Common myeloid progenitor, CD34-positive (primary cell): ENCODE data around the gene XYLT2.
"Not testable (repeated sequence)": the region's sequence is repeated elsewhere in the genome, so short reads cannot be mapped to it uniquely, and the experiment has no call there.

Source experiments
- CTCF ChIA-PET: fragments of 350-600 bp; sonication (Branson Sonifier 250); formaldehyde crosslinking; loops from one replicate; lab custom pipeline; 2021; ENCODE audit warnings: antibody characterized with exemption; lab: Charles Lee
- POLR2A ChIA-PET: fragments of 350-600 bp; sonication (Branson Sonifier 250); formaldehyde crosslinking; loops from one replicate; lab custom pipeline; 2021; ENCODE audit warnings: antibody characterized with exemption; lab: Charles Lee
- DNase-seq, 3 donors: peaks; one replicate each; pipeline versions ENCODE4 v3.0.0 to v3.0.0-alpha.2; 2013
- H3K27ac ChIP-seq, 2 experiments: 1 replicate in 1 of 2; 2 replicates in 1 of 2; pipeline ENCODE4 v1.7.0; 2013; ENCODE audit warnings: inconsistent platforms in 2 of 2, low read length in 2 of 2, mild to moderate bottlenecking in 2 of 2, low read depth in 1 of 2, moderate library complexity in 1 of 2; ENCODE audit not compliant: severe bottlenecking in 2 of 2, insufficient read depth in 1 of 2, poor library complexity in 1 of 2
- H3K27me3 ChIP-seq, 5 experiments: replicated peaks in 2 of 5; 1 replicate in 3 of 5; 2 replicates in 2 of 5; pipeline versions ENCODE4 v1.6.1 to v1.7.0; 2013; ENCODE audit warnings: low read length in 4 of 5, mild to moderate bottlenecking in 2 of 5, moderate library complexity in 2 of 5, inconsistent platforms in 1 of 5; ENCODE audit not compliant: insufficient read depth in 5 of 5, control insufficient read depth in 4 of 5
- H3K36me3 ChIP-seq, 4 experiments: 1 replicate in 2 of 4; 2 replicates in 2 of 4; pipeline versions ENCODE4 v1.6.1 to v1.7.0; 2013; ENCODE audit warnings: low read length in 3 of 4, control low read depth in 1 of 4, mild to moderate bottlenecking in 1 of 4; ENCODE audit not compliant: control insufficient read depth in 4 of 4, insufficient read depth in 4 of 4
- H3K4me1 ChIP-seq, 4 experiments: 1 replicate in 3 of 4; 2 replicates in 1 of 4; pipeline versions ENCODE4 v1.6.1 to v1.7.1; 2013; ENCODE audit warnings: low read length in 3 of 4, mild to moderate bottlenecking in 3 of 4, control low read depth in 1 of 4, inconsistent platforms in 1 of 4, moderate library complexity in 1 of 4; ENCODE audit not compliant: control insufficient read depth in 4 of 4, insufficient read depth in 4 of 4; ENCODE audit errors: control extremely low read depth in 1 of 4
- H3K4me3 ChIP-seq, 7 experiments: 1 replicate in 4 of 7; 2 replicates in 3 of 7; pipeline versions ENCODE4 v1.5.1 to v1.7.0; 2013; ENCODE audit warnings: mild to moderate bottlenecking in 7 of 7, low read length in 6 of 7, moderate library complexity in 6 of 7, inconsistent platforms in 2 of 7, low read depth in 2 of 7, control low read depth in 1 of 7; ENCODE audit not compliant: insufficient read depth in 4 of 7, control insufficient read depth in 1 of 7; ENCODE audit errors: extremely low read depth in 1 of 7
- H3K9me3 ChIP-seq, 5 experiments: 1 replicate in 4 of 5; 2 replicates in 1 of 5; pipeline versions ENCODE4 v1.6.1 to v1.7.1; 2013; ENCODE audit warnings: low read length in 4 of 5, mild to moderate bottlenecking in 2 of 5, inconsistent platforms in 1 of 5, low read depth in 1 of 5, moderate library complexity in 1 of 5; ENCODE audit not compliant: control insufficient read depth in 4 of 5, insufficient read depth in 2 of 5; ENCODE audit errors: control extremely low read depth in 1 of 5
- WGBS: methylation state at CpG from one replicate; pipeline ENCODE4 v1.1.5; 2013; ENCODE audit not compliant: insufficient coverage; 5-methylcytosine and 5-hydroxymethylcytosine counted together

XYLT2 gene

GRCh38 chr17:50311483-50311882 is 34.4 kb upstream of the XYLT2 start:
- H3K27me3 ChIP-seq = peaks cover 0 to 5% (median 0%) of the 10 kb centered on the region in 5 experiments
- H3K36me3 ChIP-seq = no peaks in the 10 kb centered on the region
- WGBS = 76% methylated on average over 4 of the region's 4 CpGs
- ChIA-PET CTCF (interaction anchor here (0.9 to 2.8 kb wide), 2 partner anchors 15 to 19 kb away, joined by 4 to 19 read pairs; no protein-coding TSS in a partner anchor), POLR2A (no interaction called here)
- no peaks in the 10 kb centered on the region for H3K4me1 ChIP-seq
- no peak overlapping the region for H3K4me3 ChIP-seq
- no peak for DNase-seq
- no peak overlapping the region for H3K27ac ChIP-seq
- no peaks in the 10 kb centered on the region for H3K9me3 ChIP-seq

GRCh38 chr17:50312308-50312707 is 33.6 kb upstream of the XYLT2 start:
- ChIA-PET CTCF (interaction anchor here (0.7 to 2.8 kb wide), 4 partner anchors 16 to 242 kb away, joined by 3 to 19 read pairs (median 4); no protein-coding TSS in a partner anchor), POLR2A (no interaction called here)
- no peak for DNase-seq
- Histone ChIP-seq H3K36me3 (no peaks in the 10 kb centered on the region), H3K27ac (no peak overlapping the region), H3K27me3 (peaks cover 0 to 5% (median 0%) of the 10 kb centered on the region in 5 experiments), H3K9me3 (no peaks in the 10 kb centered on the region), H3K4me1 (no peaks in the 10 kb centered on the region), H3K4me3 (no peak overlapping the region)
- WGBS = 89% methylated on average over 5 of the region's 5 CpGs

DNA sequence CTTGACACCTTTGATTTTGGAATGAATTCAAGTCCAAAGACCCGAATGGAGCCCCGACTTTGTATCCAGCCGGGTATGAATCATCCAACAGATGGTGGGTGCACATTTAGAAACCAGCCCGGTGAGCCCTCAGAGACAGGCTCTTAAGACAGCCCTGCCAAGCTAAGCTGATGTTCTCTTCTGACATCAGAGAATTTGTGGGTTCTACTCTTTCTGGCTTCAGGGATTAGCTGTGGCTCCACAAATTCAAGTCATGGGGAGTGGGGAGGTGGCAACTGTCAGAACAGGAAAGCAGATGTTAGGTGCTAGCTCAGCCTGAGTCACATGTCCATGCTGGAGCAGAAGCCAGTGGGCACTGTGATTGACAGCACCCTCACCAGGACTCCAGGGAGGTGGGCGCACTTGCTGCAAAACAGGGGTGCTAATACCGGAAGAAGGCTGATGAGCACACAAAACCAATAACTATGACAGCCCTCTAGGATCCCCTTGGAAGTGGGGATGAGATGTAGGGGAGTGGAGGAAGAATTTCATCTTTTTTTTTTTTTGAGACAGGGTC is 31.4 kb upstream of the XYLT2 start:
- Histone ChIP-seq H3K27me3 (peaks cover 0 to 7% (median 0%) of the 10 kb centered on the region in 5 experiments), H3K27ac (no peak overlapping the region), H3K4me3 (no peak overlapping the region), H3K36me3 (no peaks in the 10 kb centered on the region), H3K9me3 (no peaks in the 10 kb centered on the region), H3K4me1 (no peaks in the 10 kb centered on the region)
- 94% methylated on average over 5 of the region's 6 CpGs for WGBS
- POLR2A ChIA-PET = interaction anchor here (0.6 kb wide), 1 partner anchor 25 kb away, joined by 3 read pairs; no protein-coding TSS in a partner anchor
- CTCF ChIA-PET = no interaction called here
- DNase-seq = peak in 2 of 3 donors; percentile 26 to 38

- H3K36me3 ChIP-seq = no peaks in the 10 kb centered on the region
- H3K27me3 ChIP-seq = peaks cover 0 to 4% (median 0%) of the 10 kb centered on the region in 5 experiments
- H3K9me3 ChIP-seq = no peaks in the 10 kb centered on the region
- ChIA-PET CTCF (interaction anchor here (1.1 to 1.2 kb wide), 3 partner anchors 10 to 146 kb away, joined by 3 read pairs; no protein-coding TSS in a partner anchor), POLR2A (no interaction called here)
- no peaks in the 10 kb centered on the region for H3K4me1 ChIP-seq
- no CpG with 5 or more reads among the region's 3 CpGs for WGBS
- no peak overlapping the region for H3K4me3 ChIP-seq
- no peak for DNase-seq
- H3K27ac ChIP-seq = no peak overlapping the region
Measured at GRCh38 chr17:50316016-50316587, 29.8 kb upstream of the XYLT2 start.

DNA sequence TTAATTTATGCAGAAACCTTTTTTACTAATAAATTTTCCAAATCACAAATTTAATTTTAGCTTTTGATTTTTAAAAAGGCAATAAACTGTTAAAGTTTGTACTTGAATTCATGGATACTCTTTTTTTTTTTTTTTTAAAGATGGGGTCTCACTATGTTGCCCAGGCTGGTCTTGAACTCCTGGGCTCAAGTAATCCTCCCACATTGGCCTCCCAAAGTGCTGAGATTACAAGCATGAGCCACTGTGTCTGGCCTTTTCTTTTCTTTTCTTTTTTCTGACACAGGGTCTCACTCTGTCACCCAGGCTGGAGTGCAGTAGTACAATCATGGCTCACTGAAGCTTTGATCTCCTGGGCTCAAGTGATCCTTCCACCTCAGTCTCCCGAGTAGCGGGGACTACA is 29.3 kb upstream of the XYLT2 start:
- H3K27me3 ChIP-seq, POLR2A ChIA-PET, H3K4me1 ChIP-seq, H3K9me3 ChIP-seq, H3K36me3 ChIP-seq, H3K4me3 ChIP-seq, H3K27ac ChIP-seq, DNase-seq: not testable (repeated sequence)
- CTCF ChIA-PET = interaction anchor here (1.1 to 1.2 kb wide), 2 partner anchors 10 to 146 kb away, joined by 3 read pairs; no protein-coding TSS in a partner anchor
- WGBS = no CpG with 5 or more reads among the region's 2 CpGs

- H3K4me3 ChIP-seq = no peak overlapping the region
- no peak overlapping the region for H3K27ac ChIP-seq
- H3K9me3 ChIP-seq = no peaks in the 10 kb centered on the region
- WGBS = 100% methylated on average over 2 of the region's 2 CpGs
- no peaks in the 10 kb centered on the region for H3K4me1 ChIP-seq
- POLR2A ChIA-PET = no interaction called here
- CTCF ChIA-PET = interaction anchor here (1.1 to 1.2 kb wide), 2 partner anchors 11 to 147 kb away, joined by 3 read pairs; no protein-coding TSS in a partner anchor
- H3K36me3 ChIP-seq = no peaks in the 10 kb centered on the region
- no peak for DNase-seq
- H3K27me3 ChIP-seq = peaks cover 0 to 2% (median 0%) of the 10 kb centered on the region in 5 experiments
Measured at GRCh38 chr17:50317121-50317520, 28.8 kb upstream of the XYLT2 start.
